ENCODE results near the gene IGSF21. TPM values are rescaled to one million over a fixed set of nuclear protein-coding genes. Genes with fewer than 3 reads are reported as not detected.

The IGSF21 gene
- total RNA-seq, 1 donor from 2014 or later = not detected

- FAIRE-seq = no peak
- H3K4me3 ChIP-seq (ENCODE audit: low read depth, low read length) = no peak overlapping the region
- no peaks in the 10 kb centered on the region for H3K36me3 ChIP-seq (ENCODE audit: control insufficient read depth, insufficient read depth, low read length)
- H3K27me3 ChIP-seq (ENCODE audit: control insufficient read depth, insufficient read depth, low read length) = no peaks in the 10 kb centered on the region
- TF ChIP-seq CTCF (IDR thresholded peaks at IDR 0.05; ENCODE audit: insufficient read depth, low read length, severe bottlenecking) = no peak
- DNase-seq (ENCODE audit: low read depth) = no peak
Measured at GRCh38 chr1:18144916-18145647, 37.5 kb downstream of the IGSF21 start.

DNA sequence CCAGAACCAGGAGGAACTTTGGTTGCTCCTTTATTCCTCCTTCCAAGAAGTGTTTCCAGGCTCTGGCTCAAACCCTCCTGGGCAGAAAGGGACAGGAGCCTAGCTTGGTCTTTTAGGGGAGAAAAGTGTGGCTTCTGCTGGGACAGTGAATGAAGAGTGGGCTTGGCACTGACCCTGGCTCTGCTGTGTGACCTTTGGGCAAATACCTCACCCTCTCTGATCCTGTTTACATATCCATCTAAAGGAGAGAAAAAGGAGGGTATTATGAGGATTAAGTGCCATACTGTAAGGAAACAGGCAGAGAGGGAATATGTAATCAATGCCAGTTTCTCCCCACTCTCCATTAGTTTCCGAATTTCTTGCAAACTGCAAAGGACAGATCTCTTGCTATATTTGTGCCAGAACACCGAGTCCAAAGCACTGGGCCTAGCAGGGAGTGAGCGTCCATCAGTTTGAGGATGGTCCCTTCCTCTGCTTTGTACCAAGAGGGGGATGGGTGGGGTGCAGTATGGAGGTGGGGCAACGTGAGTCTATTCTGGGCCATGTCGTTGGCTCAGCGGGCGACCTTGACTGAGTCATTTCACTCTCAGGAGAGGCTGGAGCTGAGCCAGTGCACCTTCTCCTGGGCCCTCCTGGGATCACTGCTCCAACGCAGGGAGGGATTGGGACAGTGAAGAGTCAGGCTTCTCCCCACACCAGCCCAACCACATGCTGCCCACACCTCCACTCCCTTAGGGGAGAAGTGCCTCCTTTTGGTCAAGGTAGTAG is 38.4 kb downstream of the IGSF21 start:
- DNase-seq (ENCODE audit: low read depth) = no peak
- Histone ChIP-seq H3K27me3 (ENCODE audit: control insufficient read depth, insufficient read depth, low read length) (no peaks in the 10 kb centered on the region), H3K4me3 (ENCODE audit: low read depth, low read length) (no peak overlapping the region), H3K36me3 (ENCODE audit: control insufficient read depth, insufficient read depth, low read length) (no peaks in the 10 kb centered on the region)
- no peak for TF ChIP-seq CTCF (IDR thresholded peaks at IDR 0.05; ENCODE audit: insufficient read depth, low read length, severe bottlenecking)
- no peak for FAIRE-seq

- FAIRE-seq = no peak
- H3K4me3 ChIP-seq (ENCODE audit: low read depth, low read length) = no peak overlapping the region
- no peak for TF ChIP-seq CTCF (IDR thresholded peaks at IDR 0.05; ENCODE audit: insufficient read depth, low read length, severe bottlenecking)
- H3K36me3 ChIP-seq (ENCODE audit: control insufficient read depth, insufficient read depth, low read length) = no peaks in the 10 kb centered on the region
- H3K27me3 ChIP-seq (ENCODE audit: control insufficient read depth, insufficient read depth, low read length) = no peaks in the 10 kb centered on the region
- DNase-seq (ENCODE audit: low read depth) = no peak
Measured at GRCh38 chr1:18146886-18147285, 39.3 kb downstream of the IGSF21 start.

GRCh38 chr1:18147672-18148071 is 40.1 kb downstream of the IGSF21 start:
- no peaks in the 10 kb centered on the region for H3K36me3 ChIP-seq (ENCODE audit: control insufficient read depth, insufficient read depth, low read length)
- no peak for TF ChIP-seq CTCF (IDR thresholded peaks at IDR 0.05; ENCODE audit: insufficient read depth, low read length, severe bottlenecking)
- H3K27me3 ChIP-seq (ENCODE audit: control insufficient read depth, insufficient read depth, low read length) = no peaks in the 10 kb centered on the region
- no peak for FAIRE-seq
- DNase-seq (ENCODE audit: low read depth) = no peak
- H3K4me3 ChIP-seq (ENCODE audit: low read depth, low read length) = no peak overlapping the region

DNA sequence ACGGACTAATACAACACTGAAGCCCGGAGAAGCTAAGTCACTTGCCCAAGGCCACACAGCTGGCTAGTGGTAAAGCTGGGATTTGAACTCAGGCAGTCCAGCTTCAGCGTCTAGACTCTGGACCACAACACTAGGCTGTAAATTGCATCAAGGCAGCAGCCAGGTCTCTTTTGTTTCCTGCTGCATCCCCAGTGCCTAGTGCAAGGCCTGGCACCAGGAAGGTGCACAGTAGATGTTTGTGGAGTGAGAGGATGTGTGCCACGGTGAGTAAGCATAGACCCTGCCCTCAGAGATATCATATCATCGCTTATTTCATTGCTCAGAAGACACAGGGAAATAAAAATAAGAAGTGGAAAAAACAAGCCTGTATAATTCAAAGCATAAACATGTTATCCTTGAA is 40.9 kb downstream of the IGSF21 start:
- no peak for DNase-seq (ENCODE audit: low read depth)
- no peaks in the 10 kb centered on the region for H3K36me3 ChIP-seq (ENCODE audit: control insufficient read depth, insufficient read depth, low read length)
- no peak for TF ChIP-seq CTCF (IDR thresholded peaks at IDR 0.05; ENCODE audit: insufficient read depth, low read length, severe bottlenecking)
- FAIRE-seq = no peak
- H3K27me3 ChIP-seq (ENCODE audit: control insufficient read depth, insufficient read depth, low read length) = no peaks in the 10 kb centered on the region
- no peak overlapping the region for H3K4me3 ChIP-seq (ENCODE audit: low read depth, low read length)
